A549 (cell line): Measurements from ENCODE around the gene PPP1R1C. TPM values are rescaled to one million over a fixed set of nuclear protein-coding genes. Genes with fewer than 3 reads are reported as not detected.

Source experiments
- ATAC-seq, 2 experiments: fragments of 200-7000 bp in 1 of 2; fragments of >200 bp in 1 of 2; cut with Nextera tagmentation in 1 of 2; cut with Tn5 transposase in 1 of 2; 3 replicates each; pipeline versions ENCODE4 v1.8.0 to v1.9.1; 2018 to 2020; ENCODE audit warnings: mild to moderate bottlenecking in 1 of 2, moderate library complexity in 1 of 2
- CTCF ChIA-PET: fragments of 300-600 bp; sonication (Branson Sonifier 250); formaldehyde crosslinking; extraction: SDS; loops from one replicate; lab custom pipeline; 2021; ENCODE audit warnings: antibody characterized with exemption, inconsistent platforms; lab: Yijun Ruan, JAX
- POLR2A ChIA-PET: fragments of 350-600 bp; formaldehyde crosslinking; extraction: SDS; loops from one replicate; lab custom pipeline; 2021; ENCODE audit warnings: antibody characterized with exemption, inconsistent platforms; lab: Yijun Ruan, JAX
- DNase-seq, 2 experiments: peaks; one replicate each; pipeline versions ENCODE4 v3.0.0 to v3.0.0-alpha.2; 2011 to 2016; ENCODE audit warnings: low read depth in 1 of 2, low spot score in 1 of 2
- FAIRE-seq: peaks from 2 replicates; lab custom pipeline; 2011; peaks lifted over from hg19 to GRCh38; lab: Jason Lieb, UNC
- H3K27ac ChIP-seq, 2 experiments: fragments of >200 bp; sonication (Bioruptor Twin); formaldehyde crosslinking; 3 replicates each; pipeline ENCODE4 v1.5.1; 2016 to 2017
- H3K4me1 ChIP-seq: fragments of >200 bp; sonication (Bioruptor Twin); formaldehyde crosslinking; 3 replicates; pipeline ENCODE4 v1.6.1; 2016
- H3K4me2 ChIP-seq: fragments of >200 bp; sonication (Bioruptor Twin); formaldehyde crosslinking; 3 replicates; pipeline ENCODE4 v1.6.1; 2016
- H3K4me3 ChIP-seq: fragments of >200 bp; sonication (Bioruptor Twin); formaldehyde crosslinking; 3 replicates; pipeline ENCODE4 v1.5.1; 2016
- H3K9me3 ChIP-seq: fragments of >200 bp; sonication (Bioruptor Twin); formaldehyde crosslinking; 3 replicates; pipeline ENCODE4 v1.6.1; 2016
- CHD4 ChIP-seq: fragments of 200-600 bp; sonication (generic); IDR thresholded peaks from 2 replicates; pipeline ENCODE4 v1.6.1; 2016; ENCODE audit warnings: antibody characterized with exemption, mild to moderate bottlenecking, borderline replicate concordance
- EP300 ChIP-seq, 2 experiments: fragments of >200 bp; sonication (Bioruptor Twin); formaldehyde crosslinking; IDR thresholded peaks; 2 replicates in 1 of 2; 3 replicates in 1 of 2; pipeline ENCODE4 v1.6.1; 2016 to 2017
- FOSB ChIP-seq: fragments of 250-450 bp; sonication (Bioruptor Pico); IDR thresholded peaks from 2 replicates; pipeline ENCODE4 v1.5.0; 2020; ENCODE audit warnings: mild to moderate bottlenecking, moderate library complexity
- HEYL ChIP-seq: fragments of 250-450 bp; sonication (Bioruptor Pico); IDR thresholded peaks from 2 replicates; pipeline ENCODE4 v1.8.0; 2021; ENCODE audit warnings: mild to moderate bottlenecking, moderate library complexity
- HOXB5 ChIP-seq: fragments of 250-450 bp; sonication (Bioruptor Pico); IDR thresholded peaks from 2 replicates; pipeline ENCODE4 v1.5.0; 2020; ENCODE audit warnings: mild to moderate bottlenecking, moderate library complexity
- JUNB ChIP-seq: fragments of >200 bp; sonication (Bioruptor Twin); formaldehyde crosslinking; IDR thresholded peaks from 2 replicates; pipeline ENCODE4 v1.6.1; 2016
- MYC ChIP-seq: IDR thresholded peaks from 2 replicates; pipeline ENCODE4 v1.6.1; 2012; ENCODE audit warnings: mild to moderate bottlenecking, inconsistent platforms, low read length, improper control_type of control experiment, borderline replicate concordance
- NPAS2 ChIP-seq: fragments of 250-450 bp; sonication (Bioruptor Pico); IDR thresholded peaks from 2 replicates; pipeline ENCODE4 v1.8.0; 2022; ENCODE audit warnings: mild to moderate bottlenecking, moderate library complexity, borderline replicate concordance
- NR3C1 ChIP-seq: fragments of >200 bp; sonication (Bioruptor Twin); formaldehyde crosslinking; IDR thresholded peaks from 3 replicates; pipeline ENCODE4 v1.6.1; 2017
- PHF8 ChIP-seq: fragments of 200-600 bp; sonication (generic); IDR thresholded peaks from 2 replicates; pipeline ENCODE4 v1.6.1; 2016; ENCODE audit warnings: low read depth, mild to moderate bottlenecking, antibody characterized with exemption, moderate library complexity, borderline replicate concordance
- POLR2AphosphoS2 ChIP-seq: conservative IDR thresholded peaks from 2 replicates; pipeline ENCODE4 v1.6.1; 2012; ENCODE audit warnings: low read length, improper control_type of control experiment, inconsistent platforms
- RAD21 ChIP-seq, 2 experiments: fragments of >200 bp in 1 of 2; sonication (Bioruptor Twin) in 1 of 2; formaldehyde crosslinking in 1 of 2; IDR thresholded peaks in 1 of 2; conservative IDR thresholded peaks in 1 of 2; 2 replicates in 1 of 2; 3 replicates in 1 of 2; pipeline ENCODE4 v1.6.1; 2012 to 2018; ENCODE audit warnings: inconsistent platforms in 1 of 2
- RCOR1 ChIP-seq: fragments of 150-350 bp; IDR thresholded peaks from 2 replicates; pipeline ENCODE4 v1.6.1; 2014; ENCODE audit warnings: antibody characterized with exemption, low read length, low read depth
- RFX5 ChIP-seq: fragments of 450-650 bp; IDR thresholded peaks from 2 replicates; pipeline ENCODE4 v1.7.1; 2014; ENCODE audit warnings: antibody characterized with exemption, mild to moderate bottlenecking, moderate library complexity
- ZC3H11A ChIP-seq: fragments of 450-650 bp; IDR thresholded peaks from 2 replicates; pipeline ENCODE4 v1.6.1; 2014; ENCODE audit warnings: antibody characterized with exemption, mild to moderate bottlenecking
- ZFP36 ChIP-seq: fragments of 450-650 bp; IDR thresholded peaks from 2 replicates; pipeline ENCODE4 v1.6.1; 2014; ENCODE audit warnings: borderline replicate concordance; ENCODE audit not compliant: partially characterized antibody
- ZNF302 ChIP-seq: fragments of 250-450 bp; sonication (Bioruptor Pico); IDR thresholded peaks from 2 replicates; pipeline ENCODE4 v1.9.0; 2021; ENCODE audit warnings: inconsistent platforms, mild to moderate bottlenecking, moderate library complexity
- WGBS: methylation state at CpG from one replicate; pipeline ENCODE4 v1.1.6; 2017; ENCODE audit errors: missing lambda C conversion rate; 5-methylcytosine and 5-hydroxymethylcytosine counted together
- polyA plus RNA-seq, 4 experiments: library from polyadenylated mRNA; depleted of rRNA in 3 of 4; stranded (reverse); fragments of >200 nt; fragmentation: RNase III in 1 of 4; extraction: RNeasy Plus Mini Kit Qiagen cat#74134 plus additional on column Dnase treatment in 1 of 4; gene quantifications; 2 replicates in 3 of 4; 3 replicates in 1 of 4; pipeline ENCODE4 v1.2.3, GENCODE V29; 2011 to 2017
- TF ChIP-seq, protein P1 (sequence below): fragments of 450-650 bp; IDR thresholded peaks from 2 replicates; pipeline ENCODE4 v1.6.1; 2014; ENCODE audit warnings: antibody characterized with exemption
- TF ChIP-seq, protein P2 (sequence below): fragments of 200-600 bp; sonication (generic); IDR thresholded peaks from 2 replicates; pipeline ENCODE4 v1.6.1; 2016; ENCODE audit warnings: antibody characterized with exemption, mild to moderate bottlenecking, moderate library complexity
- TF ChIP-seq, protein P3 (sequence below): fragments of 150-350 bp; IDR thresholded peaks from 2 replicates; pipeline ENCODE4 v1.6.1; 2014; ENCODE audit warnings: low read depth, mild to moderate bottlenecking, low read length
- TF ChIP-seq, protein P4 (sequence below): fragments of >200 bp; sonication (Bioruptor Twin); formaldehyde crosslinking; IDR thresholded peaks from 3 replicates; pipeline ENCODE4 v1.5.1; 2016

PPP1R1C gene
- polyA plus RNA-seq, 2 of the 4 experiments (the other 2 are of a cell fraction) = 0.81 to 2.7 TPM

DNA sequence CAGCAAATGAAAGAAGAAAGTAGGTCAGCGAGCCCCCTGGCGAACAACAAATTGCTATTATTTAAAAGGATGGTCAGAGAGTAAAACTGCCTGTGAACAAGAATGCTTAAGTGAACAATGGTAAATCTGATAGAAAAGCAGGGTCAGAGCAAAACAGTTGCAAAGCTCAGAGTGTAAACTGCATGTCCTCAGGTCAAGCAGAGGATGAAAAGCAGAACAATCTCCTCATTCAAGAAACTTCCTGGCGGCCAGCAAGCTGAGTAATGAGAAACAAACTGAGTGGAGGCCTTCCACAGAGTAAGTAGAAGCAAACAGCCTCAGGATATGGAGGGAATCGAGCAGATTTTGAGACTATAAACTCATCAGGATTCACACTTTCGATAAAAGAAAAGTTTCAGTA, 117.9 kb downstream of the PPP1R1C start:
- TF ChIP-seq RAD21 (conservative IDR thresholded peaks at IDR 0.05 in 1 of 2, IDR thresholded peaks at IDR 0.05 in 1 of 2) (no peak), PHF8 (no peak), POLR2AphosphoS2 (no peak), ZC3H11A (no peak), NR3C1 (no peak), RCOR1 (no peak)
- TF ChIP-seq, protein P1, sequence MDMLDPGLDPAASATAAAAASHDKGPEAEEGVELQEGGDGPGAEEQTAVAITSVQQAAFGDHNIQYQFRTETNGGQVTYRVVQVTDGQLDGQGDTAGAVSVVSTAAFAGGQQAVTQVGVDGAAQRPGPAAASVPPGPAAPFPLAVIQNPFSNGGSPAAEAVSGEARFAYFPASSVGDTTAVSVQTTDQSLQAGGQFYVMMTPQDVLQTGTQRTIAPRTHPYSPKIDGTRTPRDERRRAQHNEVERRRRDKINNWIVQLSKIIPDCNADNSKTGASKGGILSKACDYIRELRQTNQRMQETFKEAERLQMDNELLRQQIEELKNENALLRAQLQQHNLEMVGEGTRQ = no peak
- ChIA-PET POLR2A (no interaction called here), CTCF (no interaction called here)
- ATAC-seq (no peak), DNase-seq (no peak), FAIRE-seq (no peak)
- Histone ChIP-seq H3K27ac (no peak overlapping the region), H3K4me1 (no peaks in the 10 kb centered on the region), H3K4me2 (no peak overlapping the region), H3K9me3 (no peaks in the 10 kb centered on the region), H3K4me3 (no peak overlapping the region)
- WGBS = 45% methylated on average over 5 of the region's 5 CpGs

DNA sequence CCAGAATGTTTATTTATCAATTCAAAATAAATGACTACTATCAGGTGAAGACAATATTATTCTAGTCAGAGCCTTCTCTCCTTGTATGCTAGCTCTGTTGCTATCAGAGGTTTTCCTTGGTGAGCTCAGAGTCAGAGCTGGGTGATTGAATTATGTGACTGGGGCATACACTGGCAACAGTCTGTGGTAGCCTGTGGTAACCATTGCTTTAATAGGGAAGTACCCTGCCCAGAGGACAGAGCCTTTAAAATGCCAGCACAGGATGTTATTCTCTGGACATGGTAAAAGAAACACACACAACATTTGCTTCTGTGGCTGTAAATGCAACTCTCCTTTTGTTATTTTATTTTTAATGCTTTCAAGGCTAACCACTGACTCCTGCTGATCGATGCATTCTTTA, 124.7 kb downstream of the PPP1R1C start:
- 14% methylated on average over 1 of the region's 1 CpG for WGBS
- H3K27ac ChIP-seq = no peak overlapping the region
- H3K4me3 ChIP-seq = no peak overlapping the region
- FAIRE-seq (no peak), ATAC-seq (no peak), DNase-seq (no peak)
- ChIA-PET POLR2A (no interaction called here), CTCF (interaction anchor here (0.6 kb wide), 1 partner anchor 71 kb away, joined by 3 read pairs; no protein-coding TSS in a partner anchor)
- TF ChIP-seq MYC = no peak
- TF ChIP-seq ZNF302 (CRISPR knock-in tag) = no peak
- TF ChIP-seq, protein P1 = no peak
- TF ChIP-seq, protein P2, sequence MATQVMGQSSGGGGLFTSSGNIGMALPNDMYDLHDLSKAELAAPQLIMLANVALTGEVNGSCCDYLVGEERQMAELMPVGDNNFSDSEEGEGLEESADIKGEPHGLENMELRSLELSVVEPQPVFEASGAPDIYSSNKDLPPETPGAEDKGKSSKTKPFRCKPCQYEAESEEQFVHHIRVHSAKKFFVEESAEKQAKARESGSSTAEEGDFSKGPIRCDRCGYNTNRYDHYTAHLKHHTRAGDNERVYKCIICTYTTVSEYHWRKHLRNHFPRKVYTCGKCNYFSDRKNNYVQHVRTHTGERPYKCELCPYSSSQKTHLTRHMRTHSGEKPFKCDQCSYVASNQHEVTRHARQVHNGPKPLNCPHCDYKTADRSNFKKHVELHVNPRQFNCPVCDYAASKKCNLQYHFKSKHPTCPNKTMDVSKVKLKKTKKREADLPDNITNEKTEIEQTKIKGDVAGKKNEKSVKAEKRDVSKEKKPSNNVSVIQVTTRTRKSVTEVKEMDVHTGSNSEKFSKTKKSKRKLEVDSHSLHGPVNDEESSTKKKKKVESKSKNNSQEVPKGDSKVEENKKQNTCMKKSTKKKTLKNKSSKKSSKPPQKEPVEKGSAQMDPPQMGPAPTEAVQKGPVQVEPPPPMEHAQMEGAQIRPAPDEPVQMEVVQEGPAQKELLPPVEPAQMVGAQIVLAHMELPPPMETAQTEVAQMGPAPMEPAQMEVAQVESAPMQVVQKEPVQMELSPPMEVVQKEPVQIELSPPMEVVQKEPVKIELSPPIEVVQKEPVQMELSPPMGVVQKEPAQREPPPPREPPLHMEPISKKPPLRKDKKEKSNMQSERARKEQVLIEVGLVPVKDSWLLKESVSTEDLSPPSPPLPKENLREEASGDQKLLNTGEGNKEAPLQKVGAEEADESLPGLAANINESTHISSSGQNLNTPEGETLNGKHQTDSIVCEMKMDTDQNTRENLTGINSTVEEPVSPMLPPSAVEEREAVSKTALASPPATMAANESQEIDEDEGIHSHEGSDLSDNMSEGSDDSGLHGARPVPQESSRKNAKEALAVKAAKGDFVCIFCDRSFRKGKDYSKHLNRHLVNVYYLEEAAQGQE = no peak
- TF ChIP-seq ZFP36 = no peak
- TF ChIP-seq, protein P3, sequence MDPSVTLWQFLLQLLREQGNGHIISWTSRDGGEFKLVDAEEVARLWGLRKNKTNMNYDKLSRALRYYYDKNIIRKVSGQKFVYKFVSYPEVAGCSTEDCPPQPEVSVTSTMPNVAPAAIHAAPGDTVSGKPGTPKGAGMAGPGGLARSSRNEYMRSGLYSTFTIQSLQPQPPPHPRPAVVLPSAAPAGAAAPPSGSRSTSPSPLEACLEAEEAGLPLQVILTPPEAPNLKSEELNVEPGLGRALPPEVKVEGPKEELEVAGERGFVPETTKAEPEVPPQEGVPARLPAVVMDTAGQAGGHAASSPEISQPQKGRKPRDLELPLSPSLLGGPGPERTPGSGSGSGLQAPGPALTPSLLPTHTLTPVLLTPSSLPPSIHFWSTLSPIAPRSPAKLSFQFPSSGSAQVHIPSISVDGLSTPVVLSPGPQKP = no peak
- no peak for TF ChIP-seq HOXB5 (CRISPR knock-in tag)
- TF ChIP-seq NPAS2 = no peak
- no peak for TF ChIP-seq EP300 (IDR thresholded peaks at IDR 0.05)
- no peaks in the 10 kb centered on the region for H3K9me3 ChIP-seq
- no peaks in the 10 kb centered on the region for H3K4me1 ChIP-seq
- H3K4me2 ChIP-seq = no peak overlapping the region

DNA sequence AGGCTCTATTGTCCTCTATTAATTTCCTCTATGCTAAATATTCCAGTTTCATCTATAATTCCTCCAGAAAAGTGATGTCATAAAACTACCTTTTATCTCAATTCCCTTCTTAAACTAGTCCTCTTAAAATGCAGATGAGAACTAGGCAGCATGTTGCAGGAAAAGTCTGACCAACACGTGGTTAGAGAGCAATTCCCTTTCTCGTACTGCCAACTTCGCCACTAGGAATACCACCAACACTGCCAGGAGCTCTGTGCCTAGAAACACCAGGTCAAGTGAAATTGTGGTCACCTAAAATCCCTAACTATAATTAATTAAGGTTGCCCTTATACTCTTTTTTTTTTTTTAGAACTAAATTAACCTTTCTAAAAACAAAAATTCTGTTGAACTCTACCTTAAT, 127.7 kb downstream of the PPP1R1C start:
- H3K4me3 ChIP-seq = no peak overlapping the region
- CTCF ChIA-PET = interaction anchor here (0.9 kb wide), 1 partner anchor 36 kb away, joined by 3 read pairs; no protein-coding TSS in a partner anchor
- no peaks in the 10 kb centered on the region for H3K9me3 ChIP-seq
- H3K4me1 ChIP-seq = no peaks in the 10 kb centered on the region
- no peak for ATAC-seq
- DNase-seq = no peak
- WGBS = 59% methylated on average over 3 of the region's 3 CpGs
- no peak overlapping the region for H3K4me2 ChIP-seq
- H3K27ac ChIP-seq = no peak overlapping the region
- POLR2A ChIA-PET = no interaction called here
- FAIRE-seq = no peak
- TF ChIP-seq FOSB (no peak), CHD4 (no peak), ZC3H11A (no peak), JUNB (no peak), NPAS2 (no peak), RFX5 (no peak), HEYL (CRISPR knock-in tag) (no peak)
- TF ChIP-seq, protein P1 = no peak
- TF ChIP-seq, protein P4, sequence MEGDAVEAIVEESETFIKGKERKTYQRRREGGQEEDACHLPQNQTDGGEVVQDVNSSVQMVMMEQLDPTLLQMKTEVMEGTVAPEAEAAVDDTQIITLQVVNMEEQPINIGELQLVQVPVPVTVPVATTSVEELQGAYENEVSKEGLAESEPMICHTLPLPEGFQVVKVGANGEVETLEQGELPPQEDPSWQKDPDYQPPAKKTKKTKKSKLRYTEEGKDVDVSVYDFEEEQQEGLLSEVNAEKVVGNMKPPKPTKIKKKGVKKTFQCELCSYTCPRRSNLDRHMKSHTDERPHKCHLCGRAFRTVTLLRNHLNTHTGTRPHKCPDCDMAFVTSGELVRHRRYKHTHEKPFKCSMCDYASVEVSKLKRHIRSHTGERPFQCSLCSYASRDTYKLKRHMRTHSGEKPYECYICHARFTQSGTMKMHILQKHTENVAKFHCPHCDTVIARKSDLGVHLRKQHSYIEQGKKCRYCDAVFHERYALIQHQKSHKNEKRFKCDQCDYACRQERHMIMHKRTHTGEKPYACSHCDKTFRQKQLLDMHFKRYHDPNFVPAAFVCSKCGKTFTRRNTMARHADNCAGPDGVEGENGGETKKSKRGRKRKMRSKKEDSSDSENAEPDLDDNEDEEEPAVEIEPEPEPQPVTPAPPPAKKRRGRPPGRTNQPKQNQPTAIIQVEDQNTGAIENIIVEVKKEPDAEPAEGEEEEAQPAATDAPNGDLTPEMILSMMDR = no peak
